NCI-H1436 (cell line): ENCODE data around the gene EFNB3.
A peak's percentile ranks its signal among the peaks of the same experiment; 100 is the strongest.

Experiments used
- DNase-seq: peaks from one replicate; lab custom pipeline; 2025; lab: John Stamatoyannopoulos, UW

The EFNB3 gene

DNA sequence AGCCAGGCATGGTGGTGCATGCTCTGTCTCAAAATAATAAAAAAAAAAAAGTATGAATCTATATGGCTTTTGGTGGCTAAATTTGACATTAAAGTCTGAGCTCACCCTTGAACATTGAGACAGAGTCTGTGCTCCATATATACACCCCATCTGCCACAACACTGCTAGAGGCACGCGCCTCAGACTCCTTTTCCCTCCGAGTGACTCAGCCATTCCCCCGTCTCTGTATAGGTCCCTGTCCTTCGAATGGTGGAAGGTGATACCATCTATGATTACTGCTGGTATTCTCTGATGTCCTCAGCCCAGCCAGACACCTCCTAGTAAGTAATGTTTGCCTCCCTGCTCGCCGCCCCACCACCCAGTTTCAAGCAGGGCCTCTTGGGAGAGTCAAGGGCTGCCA, 4.5 kb upstream of the EFNB3 start:
- DNase-seq, result no peak

GRCh38 chr17:7701681-7702080, 3.3 kb upstream of the EFNB3 start:
- no peak for DNase-seq

- DNase-seq, result no peak
Measured at GRCh38 chr17:7702776-7703175, 2.2 kb upstream of the EFNB3 start.

DNA sequence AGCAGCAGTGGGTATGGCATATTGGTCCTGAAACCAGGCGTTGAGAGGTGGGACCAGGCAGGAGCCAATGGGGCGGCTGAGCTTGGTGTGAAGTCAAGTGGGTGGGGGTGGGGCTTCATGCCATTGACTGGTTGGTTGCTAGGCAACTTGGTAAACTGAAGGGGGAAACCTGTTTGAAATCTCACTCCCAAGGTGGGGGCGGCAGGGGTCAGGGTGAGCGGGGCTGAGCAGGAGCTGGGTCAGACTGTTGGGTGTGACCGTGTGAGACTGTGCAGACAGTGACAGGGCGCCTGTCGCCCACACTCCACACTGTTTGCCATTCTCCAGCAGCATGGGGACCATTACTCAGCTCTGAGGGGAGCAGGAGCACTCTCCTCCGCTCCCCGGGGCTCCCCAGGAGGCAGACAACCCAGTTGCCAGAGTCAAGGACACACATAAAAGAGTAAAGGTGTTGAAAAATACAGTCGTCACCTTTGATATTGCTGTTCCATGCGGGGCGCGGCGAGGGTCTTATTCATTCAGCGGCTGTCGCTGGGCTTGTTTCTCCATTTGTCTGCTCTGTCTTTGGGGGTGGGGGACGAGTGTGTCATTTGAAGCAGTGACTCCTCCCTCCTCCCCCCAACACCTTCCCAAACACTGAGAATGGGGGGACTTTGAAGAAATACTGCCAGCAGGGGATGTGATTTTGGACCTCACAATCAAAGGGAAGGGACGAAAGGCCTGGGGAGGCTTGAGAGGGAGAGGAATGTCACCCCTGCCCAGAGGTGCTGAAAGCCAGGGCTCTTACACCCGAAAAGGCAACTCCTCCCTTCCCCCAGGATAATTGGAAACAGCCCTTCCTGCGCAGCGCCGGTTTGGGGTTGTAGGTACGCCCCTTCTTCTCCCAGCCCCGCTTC, 1.2 kb upstream of the EFNB3 start:
- peak; percentile 87 for DNase-seq

DNA sequence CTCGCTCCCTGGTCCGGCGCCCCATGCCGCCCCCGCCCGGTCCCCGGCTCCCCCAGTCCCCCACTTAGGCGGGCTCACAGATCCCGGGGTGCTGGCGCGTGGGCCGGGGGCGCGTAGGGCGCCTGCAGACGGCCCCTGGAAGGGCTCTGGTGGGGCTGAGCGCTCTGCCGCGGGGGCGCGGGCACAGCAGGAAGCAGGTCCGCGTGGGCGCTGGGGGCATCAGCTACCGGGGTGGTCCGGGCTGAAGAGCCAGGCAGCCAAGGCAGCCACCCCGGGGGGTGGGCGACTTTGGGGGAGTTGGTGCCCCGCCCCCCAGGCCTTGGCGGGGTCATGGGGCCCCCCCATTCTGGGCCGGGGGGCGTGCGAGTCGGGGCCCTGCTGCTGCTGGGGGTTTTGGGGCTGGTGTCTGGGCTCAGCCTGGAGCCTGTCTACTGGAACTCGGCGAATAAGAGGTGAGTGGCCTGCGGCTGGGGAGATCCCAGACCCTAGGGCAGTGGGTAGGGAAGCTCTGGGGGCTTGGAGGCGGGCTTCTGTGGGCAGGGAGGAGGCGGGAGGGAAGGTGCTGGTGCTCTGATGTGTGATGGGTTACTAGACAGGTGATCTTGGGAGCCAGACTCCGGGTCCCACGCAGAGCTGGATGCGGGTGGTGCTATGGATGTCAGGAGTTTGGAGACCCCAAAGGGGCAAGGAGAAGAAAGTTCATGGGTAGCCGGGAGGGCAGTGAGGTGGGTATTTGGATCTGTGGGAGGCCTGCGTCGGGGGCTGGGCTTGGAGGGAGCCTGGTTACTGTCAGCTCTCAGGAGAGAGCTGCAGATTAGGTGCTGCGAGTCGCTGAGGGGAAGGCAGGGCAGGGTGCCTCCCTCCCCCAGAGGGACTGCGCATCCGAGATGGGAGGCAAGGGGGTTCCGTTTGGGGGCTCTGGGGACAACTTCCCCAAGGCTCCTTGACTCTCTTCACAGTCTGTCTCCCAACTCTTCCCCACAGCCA, 560 bp downstream of the EFNB3 start:
- DNase-seq, result no peak

- no peak for DNase-seq
Measured at GRCh38 chr17:7706631-7707354, 1.8 kb downstream of the EFNB3 start.

- DNase-seq, result no peak
Measured at GRCh38 chr17:7707446-7707845, 2.4 kb downstream of the EFNB3 start.

- no peak for DNase-seq
Measured at GRCh38 chr17:7707858-7708750, 3.1 kb downstream of the EFNB3 start.

- DNase-seq, result no peak
Measured at GRCh38 chr17:7709031-7709430, 4.0 kb downstream of the EFNB3 start.

GRCh38 chr17:7710301-7710700, 5.3 kb downstream of the EFNB3 start:
- no peak for DNase-seq

- DNase-seq, result no peak
Measured at GRCh38 chr17:7711051-7711755, 6.2 kb downstream of the EFNB3 start.

DNA sequence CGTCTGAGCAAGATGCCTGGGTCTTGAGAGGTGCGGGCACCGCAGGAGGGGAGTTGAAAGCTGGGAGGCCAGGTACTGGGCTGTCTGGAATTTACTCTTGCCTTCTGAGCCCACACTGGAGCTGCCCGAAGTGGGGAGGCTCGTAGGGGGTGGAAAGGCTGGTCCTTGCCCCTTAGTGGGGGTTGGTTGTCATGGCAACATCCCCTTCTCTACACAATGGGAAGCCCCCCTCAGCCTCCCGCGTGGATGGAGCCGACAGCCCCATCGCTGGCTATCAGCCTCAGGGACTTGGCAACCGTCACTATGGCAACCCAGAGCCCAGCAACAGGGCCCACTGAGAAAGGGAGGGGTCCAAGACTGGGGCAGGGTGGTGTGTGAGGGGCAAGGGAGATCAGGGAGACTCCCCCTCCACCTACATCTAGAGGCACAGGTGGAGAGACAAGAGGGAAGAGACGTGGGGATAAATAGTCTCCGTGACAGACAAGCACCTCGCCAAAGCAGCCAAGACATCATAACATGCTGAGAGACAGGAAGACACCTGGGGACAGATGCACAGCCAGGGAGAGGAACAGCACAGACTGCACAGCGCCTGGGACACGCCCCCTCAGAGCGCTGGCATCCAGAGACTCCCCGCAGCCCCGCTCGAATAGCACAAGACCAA, 7.2 kb downstream of the EFNB3 start:
- DNase-seq, result no peak

DNA sequence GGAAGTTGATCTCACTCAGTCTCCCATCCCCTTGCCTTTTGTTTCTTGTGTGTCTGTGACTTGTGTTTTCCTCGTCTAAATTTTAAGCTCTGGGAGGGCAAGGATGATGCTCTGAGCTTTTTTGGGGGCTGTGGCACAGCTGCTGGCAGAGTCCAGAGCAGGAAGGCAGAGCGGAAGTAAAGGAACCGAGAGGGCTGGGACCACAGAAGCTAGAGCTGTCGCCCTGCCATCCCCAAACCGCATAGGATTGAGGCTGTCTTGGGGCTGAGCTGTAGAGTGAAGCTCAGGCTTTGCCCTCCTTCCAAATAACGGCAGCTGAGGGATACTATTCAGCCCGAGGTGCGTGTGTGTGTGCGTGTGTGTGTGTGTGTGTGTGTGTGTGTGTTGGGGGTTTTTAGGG, 8.8 kb downstream of the EFNB3 start:
- DNase-seq, result no peak

- DNase-seq, result no peak
Measured at GRCh38 chr17:7714721-7715594, 10.0 kb downstream of the EFNB3 start.

GRCh38 chr17:7715936-7716886, 11.2 kb downstream of the EFNB3 start:
- no peak for DNase-seq

GRCh38 chr17:7716901-7717755, 12.1 kb downstream of the EFNB3 start, which contains the start of gene DNAH2:
DNAH2 (plus strand) TSS chr17:7717744; CDS start chr17:7719735, 1,991 bp downstream.
- DNase-seq, result peak; percentile 93
